GM12892 (cell line): Measurements from ENCODE around the gene P3H2.
A peak's percentile ranks its signal among the peaks of the same experiment; 100 is the strongest.

Experiments
- DNase-seq: peaks from one replicate; pipeline ENCODE4 v3.0.0; 2011; ENCODE audit not compliant: insufficient read length
- FAIRE-seq: peaks from 2 replicates; lab custom pipeline; 2011; peaks lifted over from hg19 to GRCh38; lab: Jason Lieb, UNC
- POLR2A ChIP-seq: IDR thresholded peaks from 2 replicates; pipeline ENCODE4 v1.6.1; 2011; ENCODE audit warnings: low read depth, low read length, control low read depth
- POLR2AphosphoS5 ChIP-seq: IDR thresholded peaks from 2 replicates; pipeline ENCODE4 v1.6.1; 2011; ENCODE audit warnings: low read depth, low read length, control low read depth
- TAF1 ChIP-seq: IDR thresholded peaks from 2 replicates; pipeline ENCODE4 v1.6.1; 2011; ENCODE audit warnings: low read depth, mild to moderate bottlenecking, control low read depth, low read length, borderline replicate concordance

The P3H2 gene

DNA sequence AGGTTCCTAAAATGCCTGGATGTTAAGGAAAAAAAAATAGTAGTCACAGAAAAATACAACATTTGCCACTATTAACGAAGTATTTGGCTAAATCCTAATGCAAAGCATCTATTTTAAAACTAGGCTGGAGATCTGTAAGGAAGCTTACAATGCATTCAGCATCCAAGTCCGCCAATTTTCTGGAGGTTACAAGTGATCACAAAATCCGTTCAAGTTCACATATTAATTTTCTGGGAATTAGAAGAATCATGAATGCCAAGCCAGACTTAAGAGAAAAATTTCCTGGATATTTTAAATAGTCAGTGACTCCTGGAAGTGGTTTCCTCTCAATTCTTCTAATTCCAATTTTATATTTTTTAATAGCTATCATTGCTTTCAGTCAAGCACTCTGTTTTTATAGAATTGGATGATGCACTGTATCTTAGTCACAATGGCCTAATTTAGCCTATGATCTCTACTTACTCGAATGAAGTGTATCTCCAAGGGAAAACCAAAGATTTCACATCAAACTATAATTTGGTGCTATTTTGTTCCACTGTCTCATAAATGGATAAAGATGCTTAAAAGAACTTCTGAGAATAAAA is 60.4 kb downstream of the P3H2 start:
- TF ChIP-seq POLR2AphosphoS5 (no peak), TAF1 (no peak), POLR2A (no peak)
- no peak for DNase-seq
- peak; percentile 53 for FAIRE-seq

- TF ChIP-seq POLR2AphosphoS5, result no peak
- DNase-seq (no peak), FAIRE-seq (no peak)
These were observed 61.5 kb downstream of the P3H2 start for GRCh38 chr3:190059242-190059590.

- TF ChIP-seq POLR2AphosphoS5, result no peak
- no peak for TF ChIP-seq TAF1
- TF ChIP-seq POLR2A, result peak; percentile 17; the same call in 1 of the 2 replicates
- DNase-seq (no peak), FAIRE-seq (peak; percentile 77)
These were observed 62.0 kb downstream of the P3H2 start for GRCh38 chr3:190058521-190059241.

DNA sequence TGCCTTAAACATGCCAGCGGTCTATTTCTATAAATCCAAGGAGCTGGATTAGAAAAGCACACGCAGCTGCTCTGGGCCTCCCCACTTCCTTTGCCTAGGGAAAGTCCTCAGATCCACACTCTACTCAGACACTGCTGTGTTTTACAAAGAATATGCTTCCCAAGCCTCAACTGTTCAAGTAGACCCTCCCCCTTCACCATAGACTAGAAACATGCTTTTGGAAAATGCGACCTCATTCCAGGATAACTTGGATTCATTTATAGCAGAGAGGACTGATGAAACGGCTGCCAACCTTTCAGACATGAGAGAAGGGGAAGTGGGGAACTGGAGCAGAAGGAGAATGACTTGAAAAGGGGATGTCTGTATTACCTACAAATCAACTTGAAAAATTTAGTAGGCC is 64.0 kb downstream of the P3H2 start:
- DNase-seq, result no peak
- TF ChIP-seq POLR2A (no peak), POLR2AphosphoS5 (no peak), TAF1 (no peak)

DNA sequence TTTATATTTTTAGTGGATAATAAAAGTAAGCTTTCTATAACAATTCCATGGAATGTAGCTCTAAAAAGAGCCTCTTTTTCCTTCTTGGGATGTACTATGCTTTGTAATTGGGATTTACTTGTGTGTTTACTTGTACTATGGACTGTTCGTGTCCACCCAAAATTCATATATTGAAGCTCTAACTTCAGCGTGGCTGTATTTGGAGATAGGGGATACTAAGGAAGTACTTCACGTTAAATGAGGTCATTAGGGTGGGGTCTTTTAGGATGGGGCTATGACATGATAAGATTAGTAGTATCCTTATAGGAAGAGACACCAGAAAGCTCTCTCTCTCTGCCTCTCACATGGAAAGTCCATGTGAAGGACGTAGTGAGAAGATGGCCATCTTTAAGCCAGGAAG is 64.9 kb downstream of the P3H2 start:
- no peak for FAIRE-seq
- DNase-seq, result no peak

More for the DNA sequence above, 64.0 kb downstream of the P3H2 start:
- no peak for FAIRE-seq

GRCh38 chr3:190053919-190054672 is 66.6 kb downstream of the P3H2 start:
- FAIRE-seq (peak; percentile 46), DNase-seq (no peak)
- no peak for TF ChIP-seq POLR2A
- TF ChIP-seq TAF1, result no peak
- TF ChIP-seq POLR2AphosphoS5, result no peak

More for the DNA sequence above, 64.9 kb downstream of the P3H2 start:
- no peak for TF ChIP-seq POLR2A
- no peak for TF ChIP-seq TAF1
- no peak for TF ChIP-seq POLR2AphosphoS5

DNA sequence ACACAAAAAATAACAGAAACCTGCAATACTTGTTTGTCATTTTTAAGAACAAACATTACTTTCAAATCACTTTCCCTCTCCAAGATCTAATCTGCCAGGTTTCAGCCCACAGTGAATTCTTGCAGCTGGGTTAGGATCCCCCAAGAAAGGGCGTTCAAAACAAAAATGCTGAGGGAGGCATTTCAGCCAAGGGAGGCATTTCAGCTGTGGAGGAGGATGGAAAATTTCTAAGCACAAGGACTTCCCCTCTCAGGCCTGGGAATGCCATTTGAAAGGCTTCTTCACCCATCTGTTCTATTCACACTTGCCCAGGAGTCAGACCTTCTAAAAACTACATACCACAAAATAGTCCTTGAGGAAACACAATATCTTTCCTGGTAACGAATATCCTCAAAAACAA is 69.1 kb downstream of the P3H2 start:
- FAIRE-seq (peak; percentile 21), DNase-seq (no peak)
- no peak for TF ChIP-seq TAF1
- TF ChIP-seq POLR2AphosphoS5, result no peak
- TF ChIP-seq POLR2A, result no peak

DNA sequence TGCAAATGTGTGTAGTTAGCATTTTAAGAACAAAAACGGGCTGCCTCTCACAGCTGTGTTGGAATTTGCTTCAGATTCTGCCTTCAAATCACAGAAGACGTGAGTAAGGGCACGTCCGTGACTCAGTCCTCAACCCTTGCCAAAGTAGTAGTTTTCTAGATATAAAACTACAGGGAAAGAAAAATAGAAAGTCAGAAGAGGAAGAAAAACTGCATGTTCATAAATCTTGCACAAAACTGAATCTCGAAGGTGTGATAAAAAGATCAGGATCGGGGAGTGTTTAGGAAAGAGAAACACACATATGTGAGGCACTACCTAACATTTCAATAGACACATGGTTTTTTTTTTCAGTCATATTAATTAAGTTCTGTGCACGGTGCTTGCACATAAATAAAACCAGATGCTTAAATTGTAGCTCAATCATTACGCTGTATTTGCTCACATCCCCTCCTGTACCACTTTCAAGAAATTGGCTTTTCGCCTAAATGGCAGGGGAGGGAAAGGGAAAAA is 71.7 kb downstream of the P3H2 start:
- no peak for DNase-seq
- FAIRE-seq, result no peak
- TF ChIP-seq POLR2A, result no peak
- no peak for TF ChIP-seq POLR2AphosphoS5
- TF ChIP-seq TAF1, result no peak

DNA sequence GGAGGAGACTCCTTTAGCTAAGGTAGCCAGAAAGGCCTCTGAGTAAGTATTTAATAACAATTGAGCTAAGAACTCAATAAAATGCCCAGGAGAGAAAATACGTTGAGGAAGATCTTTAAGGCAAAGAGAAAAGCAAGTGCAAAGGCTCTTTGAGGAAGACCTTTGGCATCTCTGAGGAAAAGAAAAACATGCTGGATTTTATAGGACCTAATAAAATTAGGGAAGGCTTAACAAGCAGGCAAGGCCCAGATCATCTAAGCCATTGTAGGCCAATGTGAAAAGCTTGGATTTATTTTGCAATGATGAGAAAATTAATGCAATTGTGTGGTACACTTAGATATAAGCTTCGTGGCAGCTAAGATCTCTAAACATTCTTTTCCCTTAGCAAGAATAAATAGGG is 75.7 kb downstream of the P3H2 start:
- peak; percentile 53 for FAIRE-seq
- no peak for TF ChIP-seq POLR2A
- no peak for TF ChIP-seq POLR2AphosphoS5
- TF ChIP-seq TAF1, result no peak
- no peak for DNase-seq

- TF ChIP-seq POLR2AphosphoS5 (no peak), POLR2A (no peak), TAF1 (no peak)
- FAIRE-seq (peak; percentile 87), DNase-seq (no peak)
These were observed 76.6 kb downstream of the P3H2 start for GRCh38 chr3:190044142-190044541.

DNA sequence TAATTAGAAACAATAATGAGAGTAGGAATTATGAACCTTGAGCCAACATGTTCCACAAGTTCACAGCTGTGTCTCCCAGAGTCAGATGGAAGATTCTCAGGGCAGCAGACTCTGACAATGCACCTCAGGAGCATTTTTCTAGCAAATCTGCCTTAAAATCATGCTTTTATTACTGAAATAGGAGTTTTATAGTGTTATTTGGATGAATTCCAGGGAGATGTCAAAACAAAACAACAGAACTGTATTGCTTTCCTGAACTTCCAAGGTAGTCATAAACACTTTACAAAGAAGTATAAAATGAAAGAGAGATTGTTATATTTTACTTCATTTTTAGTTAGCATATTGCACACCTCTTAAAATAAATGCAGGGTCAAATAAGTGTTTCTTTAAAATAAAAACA is 77.0 kb downstream of the P3H2 start:
- FAIRE-seq (no peak), DNase-seq (no peak)
- TF ChIP-seq POLR2AphosphoS5 (no peak), POLR2A (no peak), TAF1 (no peak)

DNA sequence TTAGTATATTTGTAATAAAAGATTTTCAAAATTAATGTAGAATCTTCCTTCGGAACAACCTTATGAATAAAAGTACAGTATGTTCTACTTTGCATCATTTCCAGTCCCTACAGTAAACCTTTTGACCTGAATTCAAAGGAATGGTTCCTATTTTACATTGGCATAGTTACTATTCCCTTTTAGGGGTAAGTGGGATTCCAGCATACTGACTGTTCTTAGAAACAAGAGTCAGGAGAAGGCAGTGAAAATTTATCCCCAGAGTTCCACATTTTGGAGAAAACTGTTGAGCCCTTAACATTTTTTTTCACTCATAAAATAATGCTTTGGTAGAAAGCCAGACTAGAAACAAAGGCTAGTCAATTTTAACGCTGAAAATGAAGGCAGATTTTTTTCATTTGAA is 78.1 kb downstream of the P3H2 start:
- TF ChIP-seq POLR2A, result no peak
- TF ChIP-seq TAF1, result no peak
- TF ChIP-seq POLR2AphosphoS5, result no peak
- FAIRE-seq, result peak; percentile 85
- no peak for DNase-seq
